CD4-positive, alpha-beta T cell (primary cell): ENCODE data around the gene ZNF784. TPM values are rescaled to one million over a fixed set of nuclear protein-coding genes. Genes with fewer than 3 reads are reported as not detected.
A peak's percentile ranks its signal among the peaks of the same experiment; 100 is the strongest.

Experiments
- ATAC-seq: fragments of 200-7000 bp; cut with Tn5 transposase; one replicate; pipeline ENCODE4 v1.10.0; 2022; ENCODE audit warnings: mild to moderate bottlenecking; ENCODE audit not compliant: poor library complexity
- CTCF ChIA-PET: fragments of 350-600 bp; sonication (Branson Sonifier 250); formaldehyde crosslinking; loops from one replicate; lab custom pipeline; 2021; ENCODE audit warnings: antibody characterized with exemption, inconsistent platforms; lab: Charles Lee
- POLR2A ChIA-PET: fragments of 350-600 bp; sonication (Branson Sonifier 250); formaldehyde crosslinking; loops from one replicate; lab custom pipeline; 2021; ENCODE audit warnings: antibody characterized with exemption, inconsistent platforms; lab: Charles Lee
- DNase-seq, 14 experiments: peaks; one replicate each; pipeline ENCODE4 v3.0.0-alpha.2; 2013 to 2020; ENCODE audit warnings: mixed read lengths in 2 of 14
- H3K27ac ChIP-seq, 2 donors: one replicate each; pipeline versions ENCODE4 v1.5.1 to v1.7.0; 2013; ENCODE audit warnings: low read length in 2 of 2, low read depth in 1 of 2, mild to moderate bottlenecking in 1 of 2
- H3K27me3 ChIP-seq, 2 experiments: 1 replicate in 1 of 2; 2 replicates in 1 of 2; pipeline versions ENCODE4 v1.6.1 to v1.7.0; 2013; ENCODE audit warnings: low read length in 2 of 2, control low read depth in 1 of 2, mild to moderate bottlenecking in 1 of 2, moderate library complexity in 1 of 2; ENCODE audit not compliant: insufficient read depth in 2 of 2, control insufficient read depth in 1 of 2
- H3K36me3 ChIP-seq: one replicate; pipeline ENCODE4 v1.6.1; 2013; ENCODE audit warnings: low read length, control low read depth; ENCODE audit not compliant: insufficient read depth
- H3K4me1 ChIP-seq: one replicate; pipeline ENCODE4 v1.6.1; 2013; ENCODE audit warnings: low read length, control low read depth; ENCODE audit not compliant: insufficient read depth
- H3K4me3 ChIP-seq: one replicate; pipeline ENCODE4 v1.5.1; 2013; ENCODE audit warnings: mild to moderate bottlenecking, low read length, moderate library complexity
- H3K9me3 ChIP-seq, 2 experiments: 1 replicate in 1 of 2; 2 replicates in 1 of 2; pipeline versions ENCODE4 v1.6.1 to v1.7.0; 2013; ENCODE audit warnings: low read length in 2 of 2, mild to moderate bottlenecking in 2 of 2, control low read depth in 1 of 2, moderate library complexity in 1 of 2; ENCODE audit not compliant: control insufficient read depth in 1 of 2, insufficient read depth in 1 of 2
- H3K27ac Mint-ChIP-seq: one replicate; pipeline ENCODE4 v1.8.0; 2020; ENCODE audit warnings: mixed read lengths
- H3K27me3 Mint-ChIP-seq: one replicate; pipeline ENCODE4 v1.8.0; 2021; ENCODE audit warnings: mixed read lengths
- H3K36me3 Mint-ChIP-seq: one replicate; pipeline ENCODE4 v1.8.0; 2021; ENCODE audit warnings: low read depth, mixed read lengths
- H3K4me1 Mint-ChIP-seq: one replicate; pipeline ENCODE4 v1.8.0; 2021; ENCODE audit warnings: low read depth, mixed read lengths
- H3K4me3 Mint-ChIP-seq: one replicate; pipeline ENCODE4 v1.8.0; 2020; ENCODE audit warnings: mild to moderate bottlenecking, mixed read lengths
- H3K9me3 Mint-ChIP-seq: one replicate; pipeline ENCODE4 v1.8.0; 2020; ENCODE audit warnings: mixed read lengths
- CTCF ChIP-seq: fragments of 200-600 bp; IDR thresholded peaks from one replicate; pipeline ENCODE4 v1.8.0; 2022; ENCODE audit warnings: antibody characterized with exemption, mild to moderate bottlenecking
- intact Hi-C, 2 experiments: fragments of 100-400 bp; cut with DNase I in 1 of 2; cut with micrococcal nuclease in 1 of 2; formaldehyde crosslinking; loops; one replicate each; pipeline versions ENCODE4 v1.15.1 to v1.9.0; 2023 to 2025; cut with DNase I, micrococcal nuclease
- total RNA-seq, 174 experiments: library from RNA in 2 of 174; stranded (reverse) in 2 of 174; gene quantifications; one replicate each; pipeline ENCODE4 v1.2.3 and lab custom pipeline; 2021 to 2026

ZNF784 gene
- total RNA-seq, 2 experiments from 2014 or later: 11.2 to 11.8 TPM

DNA sequence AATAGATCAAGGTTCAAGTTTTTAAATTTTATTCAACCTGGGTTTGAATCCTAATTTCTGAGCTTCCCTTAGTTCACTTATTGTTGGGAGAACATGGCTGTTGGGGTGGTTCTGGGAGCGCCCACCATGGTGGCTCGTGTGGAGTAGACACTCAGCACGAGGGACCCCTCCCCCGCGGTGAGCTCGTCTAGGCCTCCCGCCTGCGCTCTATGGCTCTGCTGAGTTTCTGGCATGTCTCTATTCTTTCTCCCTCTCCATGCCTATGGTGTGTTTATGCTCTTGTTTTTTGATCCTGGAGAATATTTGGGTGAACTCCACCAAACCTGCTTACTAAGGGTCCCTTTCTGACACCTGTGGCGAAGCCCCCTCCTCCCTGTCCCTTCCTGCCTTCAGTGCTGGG lies 49.1 kb upstream of the ZNF784 start:
- no peak overlapping the region for H3K27ac ChIP-seq
- peaks cover 52% of the 10 kb centered on the region for H3K36me3 ChIP-seq
- H3K9me3 ChIP-seq: no peaks in the 10 kb centered on the region
- POLR2A ChIA-PET: interaction anchor here (1.0 kb wide), 1 partner anchor 19 kb away, joined by 4 read pairs; the partner anchor contains the start of gene U2AF2
- no peaks in the 10 kb centered on the region for H3K27me3 Mint-ChIP-seq
- H3K4me1 ChIP-seq: peaks cover 56% of the 10 kb centered on the region
- intact Hi-C loops: loop anchor here in 1 of 2 experiments (10.0 kb wide), 1 partner anchor 641 kb away; the partner anchor contains the start of gene ZSCAN5A
- no peak for DNase-seq
- peaks cover 43% of the 10 kb centered on the region for H3K4me1 Mint-ChIP-seq
- peak overlapping the region; percentile 79 for H3K27ac Mint-ChIP-seq
- H3K27me3 ChIP-seq: no peaks in the 10 kb centered on the region
- H3K36me3 Mint-ChIP-seq: peaks cover 75% of the 10 kb centered on the region
- CTCF ChIA-PET: interaction anchor here (1.1 kb wide), 1 partner anchor 30 kb away, joined by 3 read pairs; no protein-coding TSS in a partner anchor
- ATAC-seq: no peak
- no peaks in the 10 kb centered on the region for H3K9me3 Mint-ChIP-seq
- no peak for TF ChIP-seq CTCF
- no peak overlapping the region for H3K4me3 ChIP-seq
- H3K4me3 Mint-ChIP-seq: peak overlapping the region; percentile 49

DNA sequence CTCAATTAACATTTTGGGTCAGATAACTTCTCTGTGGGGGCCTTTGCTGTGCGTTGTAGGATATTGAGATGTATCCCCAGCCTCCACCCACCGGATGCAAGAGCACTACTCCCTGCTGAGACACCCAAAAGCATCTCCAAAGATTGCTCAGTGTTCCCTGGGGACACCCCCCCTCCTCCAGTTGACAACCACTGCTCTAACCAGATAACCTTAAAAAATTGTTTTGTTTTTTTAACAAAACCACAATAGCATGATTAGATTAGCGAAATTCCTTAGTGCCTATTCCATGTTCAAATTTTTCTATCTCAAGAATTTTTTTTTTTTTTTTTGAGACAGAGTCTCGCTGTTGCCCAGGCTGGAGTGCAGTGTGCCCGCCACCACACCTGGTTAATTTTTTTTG lies 48.1 kb upstream of the ZNF784 start:
- peak overlapping the region; percentile 71 for H3K27ac Mint-ChIP-seq
- Histone ChIP-seq H3K4me1 (peaks cover 49% of the 10 kb centered on the region), H3K27ac (no peak overlapping the region), H3K36me3 (peaks cover 52% of the 10 kb centered on the region), H3K9me3 (no peaks in the 10 kb centered on the region), H3K27me3 (no peaks in the 10 kb centered on the region), H3K4me3 (no peak overlapping the region)
- peak overlapping the region; percentile 51 for H3K4me3 Mint-ChIP-seq
- ChIA-PET CTCF (interaction anchor here (1.0 to 1.5 kb wide), 2 partner anchors 14 to 40 kb away, joined by 3 to 10 read pairs; no protein-coding TSS in a partner anchor), POLR2A (interaction anchor here (1.8 kb wide), 1 partner anchor 15 kb away, joined by 9 read pairs; no protein-coding TSS in a partner anchor)
- no peak for ATAC-seq
- H3K36me3 Mint-ChIP-seq: peaks cover 75% of the 10 kb centered on the region
- no peak for TF ChIP-seq CTCF
- no peaks in the 10 kb centered on the region for H3K27me3 Mint-ChIP-seq
- peaks cover 37% of the 10 kb centered on the region for H3K4me1 Mint-ChIP-seq
- intact Hi-C loops: loop anchor here in 1 of 2 experiments (10.0 kb wide), 1 partner anchor 642 kb away; the partner anchor contains the start of gene ZSCAN5A
- H3K9me3 Mint-ChIP-seq: no peaks in the 10 kb centered on the region
- no peak for DNase-seq

DNA sequence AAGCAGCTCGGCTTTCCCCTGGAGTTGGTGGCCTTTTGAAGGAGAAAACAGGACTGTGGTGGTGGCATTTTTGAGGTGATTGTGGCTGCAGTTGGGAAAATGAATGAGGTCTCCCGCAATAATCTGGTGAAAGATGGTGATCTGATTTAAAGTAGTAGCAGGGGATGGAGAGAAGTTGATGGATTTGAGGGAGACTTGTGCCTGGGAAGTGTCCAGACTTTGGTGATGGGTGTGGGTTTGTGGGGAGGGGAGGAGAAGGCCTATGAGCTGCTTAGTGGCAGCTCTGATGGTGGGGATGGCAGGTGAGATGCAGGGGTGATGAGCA lies 46.6 kb upstream of the ZNF784 start:
- no peak for DNase-seq
- H3K27ac ChIP-seq: no peak overlapping the region
- intact Hi-C loops: loop anchor here in 1 of 2 experiments (2.0 to 10.0 kb wide), 2 partner anchors 14 to 644 kb away; partner anchors contain the start of gene ZSCAN5A

More for the DNA sequence above, 46.6 kb upstream of the ZNF784 start:
- H3K27me3 Mint-ChIP-seq: no peaks in the 10 kb centered on the region
- peak overlapping the region; percentile 76 for H3K27ac Mint-ChIP-seq
- H3K9me3 Mint-ChIP-seq: no peaks in the 10 kb centered on the region
- ChIA-PET POLR2A (interaction anchor here (1.0 to 2.0 kb wide), 4 partner anchors 14 to 72 kb away, joined by 3 to 9 read pairs (median 6); partner anchors contain the start of genes FIZ1 and U2AF2), CTCF (interaction anchor here (0.6 to 1.5 kb wide), 3 partner anchors 14 to 167 kb away, joined by 3 to 10 read pairs (median 5); no protein-coding TSS in a partner anchor)
- Histone ChIP-seq H3K4me1 (peaks cover 38% of the 10 kb centered on the region), H3K4me3 (no peak overlapping the region), H3K27me3 (no peaks in the 10 kb centered on the region), H3K36me3 (peaks cover 64% of the 10 kb centered on the region), H3K9me3 (no peaks in the 10 kb centered on the region)
- peaks cover 79% of the 10 kb centered on the region for H3K36me3 Mint-ChIP-seq
- peak overlapping the region; percentile 31 for H3K4me3 Mint-ChIP-seq
- peaks cover 23% of the 10 kb centered on the region for H3K4me1 Mint-ChIP-seq
- no peak for TF ChIP-seq CTCF
- no peak for ATAC-seq
